MCF 10A (cell line): ENCODE data around the gene NOTCH4. TPM values are rescaled to one million over a fixed set of nuclear protein-coding genes. Genes with fewer than 3 reads are reported as not detected.

Experiments
- BruUV-seq: library from RNA; stranded (reverse); fragments of 400-500 nt; replicated peaks from 2 replicates; lab custom pipeline; 2021; lab: Mats Ljungman, UMichigan
- CTCF ChIA-PET: fragments of 300-600 bp; sonication (Branson Sonifier 250); formaldehyde crosslinking; extraction: SDS; loops from one replicate; lab custom pipeline; 2021; ENCODE audit warnings: antibody characterized with exemption, inconsistent platforms; lab: Yijun Ruan, JAX
- POLR2A ChIA-PET: fragments of 300-600, 350-650 bp; sonication (Branson Sonifier 250); formaldehyde crosslinking; extraction: SDS; loops from one replicate; lab custom pipeline; 2020; ENCODE audit warnings: antibody characterized with exemption, inconsistent platforms; lab: Yijun Ruan, JAX
- DNase-seq: peaks from one replicate; pipeline ENCODE4 v3.0.0-alpha.2; 2018; ENCODE audit not compliant: unreplicated experiment
- H3K27ac Mint-ChIP-seq: one replicate; pipeline ENCODE4 v1.8.0; 2022; ENCODE audit warnings: mild to moderate bottlenecking, low read depth, mixed read lengths; ENCODE audit not compliant: unreplicated experiment
- H3K27me3 Mint-ChIP-seq: one replicate; pipeline ENCODE4 v1.8.0; 2022; ENCODE audit warnings: mixed read lengths; ENCODE audit not compliant: insufficient read depth, unreplicated experiment
- H3K36me3 Mint-ChIP-seq: one replicate; pipeline ENCODE4 v1.8.0; 2022; ENCODE audit warnings: mild to moderate bottlenecking, moderate library complexity, mixed read lengths; ENCODE audit not compliant: insufficient read depth, unreplicated experiment
- H3K4me1 Mint-ChIP-seq: one replicate; pipeline ENCODE4 v1.8.0; 2022; ENCODE audit warnings: mixed read lengths; ENCODE audit not compliant: insufficient read depth, unreplicated experiment
- H3K4me3 Mint-ChIP-seq: one replicate; pipeline ENCODE4 v1.8.0; 2022; ENCODE audit warnings: mild to moderate bottlenecking, moderate library complexity, mixed read lengths; ENCODE audit not compliant: unreplicated experiment
- H3K9me3 Mint-ChIP-seq: one replicate; pipeline ENCODE4 v1.8.0; 2022; ENCODE audit warnings: mixed read lengths; ENCODE audit not compliant: unreplicated experiment
- CTCF ChIP-seq: fragments of 200-600 bp; IDR thresholded peaks from one replicate; pipeline ENCODE4 v1.8.0; 2022; ENCODE audit warnings: antibody characterized with exemption, mild to moderate bottlenecking; ENCODE audit not compliant: unreplicated experiment
- intact Hi-C: fragments of 100-400 bp; cut with micrococcal nuclease; formaldehyde crosslinking; loops from 2 replicates; pipeline ENCODE4 v1.14.1; 2022
- total RNA-seq: library from RNA; stranded (reverse); gene quantifications from 2 replicates; pipeline ENCODE4 v1.2.3, GENCODE V29; 2022

Gene NOTCH4
- total RNA-seq, 1 experiment from 2014 or later: not detected

- DNase-seq: no peak
- BruUV-seq: no TSS peak
- ChIA-PET POLR2A (no interaction called here), CTCF (no interaction called here)
- no peak for TF ChIP-seq CTCF
- H3K27me3 Mint-ChIP-seq: peaks cover 24% of the 10 kb centered on the region
- no peak overlapping the region for H3K27ac Mint-ChIP-seq
- no peak overlapping the region for H3K4me3 Mint-ChIP-seq
- H3K4me1 Mint-ChIP-seq: no peaks in the 10 kb centered on the region
- no peaks in the 10 kb centered on the region for H3K9me3 Mint-ChIP-seq
- H3K36me3 Mint-ChIP-seq: peaks cover 6% of the 10 kb centered on the region
- intact Hi-C loops: no loop called here
These were observed 23.0 kb downstream of the NOTCH4 start for GRCh38 chr6:32200711-32201475.

- Mint-ChIP-seq H3K9me3 (no peaks in the 10 kb centered on the region), H3K27me3 (peaks cover 9% of the 10 kb centered on the region), H3K4me1 (peaks cover 8% of the 10 kb centered on the region), H3K36me3 (no peaks in the 10 kb centered on the region), H3K4me3 (no peak overlapping the region), H3K27ac (no peak overlapping the region)
- intact Hi-C loops: no loop called here
- BruUV-seq: no TSS peak
- no peak for TF ChIP-seq CTCF
- DNase-seq: no peak
- POLR2A ChIA-PET: interaction anchor here (1.3 kb wide), 1 partner anchor 21 kb away, joined by 4 read pairs; no protein-coding TSS in a partner anchor
- CTCF ChIA-PET: no interaction called here
These were observed 25.0 kb downstream of the NOTCH4 start for GRCh38 chr6:32198866-32199265.

- no peaks in the 10 kb centered on the region for H3K9me3 Mint-ChIP-seq
- no peak for DNase-seq
- peaks cover 12% of the 10 kb centered on the region for H3K4me1 Mint-ChIP-seq
- CTCF ChIA-PET: no interaction called here
- no peak overlapping the region for H3K4me3 Mint-ChIP-seq
- H3K27me3 Mint-ChIP-seq: peaks cover 4% of the 10 kb centered on the region
- no TSS peak for BruUV-seq
- POLR2A ChIA-PET: interaction anchor here (0.6 to 1.5 kb wide), 5 partner anchors 10 to 773 kb away, joined by 3 to 7 read pairs (median 4); partner anchors contain the start of gene ATF6B
- no peak overlapping the region for H3K27ac Mint-ChIP-seq
- intact Hi-C loops: no loop called here
- TF ChIP-seq CTCF: no peak
- H3K36me3 Mint-ChIP-seq: no peaks in the 10 kb centered on the region
These were observed 25.5 kb downstream of the NOTCH4 start for GRCh38 chr6:32198345-32198696.

- peak overlapping the region; percentile 93 for H3K4me3 Mint-ChIP-seq
- no peaks in the 10 kb centered on the region for H3K36me3 Mint-ChIP-seq
- H3K4me1 Mint-ChIP-seq: peaks cover 12% of the 10 kb centered on the region
- H3K27ac Mint-ChIP-seq: peak overlapping the region; percentile 98
- no peak for DNase-seq
- intact Hi-C loops: no loop called here
- ChIA-PET CTCF (interaction anchor here (0.6 to 0.7 kb wide), 2 partner anchors 15 to 940 kb away, joined by 3 to 4 read pairs; no protein-coding TSS in a partner anchor), POLR2A (interaction anchor here (0.7 to 5.9 kb wide), 7 partner anchors 7 to 1075 kb away, joined by 3 to 112 read pairs (median 5); partner anchors contain the start of genes AGPAT1, ATF6B, RNF5 and RPS18)
- H3K27me3 Mint-ChIP-seq: no peaks in the 10 kb centered on the region
- BruUV-seq: no TSS peak
- no peak for TF ChIP-seq CTCF
- H3K9me3 Mint-ChIP-seq: no peaks in the 10 kb centered on the region
These were observed 26.9 kb downstream of the NOTCH4 start for GRCh38 chr6:32196682-32197616.
